Measurements from ENCODE around the gene TLE5.

- no peak for TF ChIP-seq POLR2A (IDR thresholded peaks at IDR 0.05)
- TF ChIP-seq CTCF (IDR thresholded peaks at IDR 0.05), result no peak
- no peak for TF ChIP-seq POLR2AphosphoS5 (IDR thresholded peaks at IDR 0.05)
- no peak for TF ChIP-seq EP300 (IDR thresholded peaks at IDR 0.05)
Measured at GRCh38 chr19:3028305-3029064, 33.8 kb downstream of the TLE5 start.

Data from gastroesophageal sphincter (tissue), 3 donors.